LNCAP (cell line): ENCODE measurements around the gene TTC39B.

Source experiments
- TF ChIP-seq, protein P1 (sequence below): fragments of 450-650 bp; IDR thresholded peaks from 2 replicates; pipeline ENCODE4 v1.5.1; 2017; ENCODE audit warnings: mild to moderate bottlenecking

TTC39B gene

DNA sequence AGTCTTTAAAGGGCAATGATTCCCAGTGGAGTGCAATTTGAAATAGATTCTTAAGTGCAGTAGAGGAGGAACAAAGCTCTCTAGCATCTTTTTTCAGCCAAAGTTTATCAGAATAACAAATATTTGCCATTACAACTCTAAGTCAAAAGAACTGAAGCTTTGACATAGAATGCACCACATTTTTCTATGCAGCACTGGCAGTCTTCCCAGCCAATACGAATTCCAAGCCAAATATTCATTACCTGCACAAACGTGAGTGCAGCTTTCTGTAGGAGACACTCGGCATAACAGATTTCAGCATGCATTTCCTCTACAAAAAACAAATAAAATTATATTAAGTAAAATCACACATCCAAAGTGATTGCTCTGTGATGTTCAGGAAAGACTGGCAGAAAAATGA, 103.4 kb downstream of the TTC39B start:
- TF ChIP-seq, protein P1, sequence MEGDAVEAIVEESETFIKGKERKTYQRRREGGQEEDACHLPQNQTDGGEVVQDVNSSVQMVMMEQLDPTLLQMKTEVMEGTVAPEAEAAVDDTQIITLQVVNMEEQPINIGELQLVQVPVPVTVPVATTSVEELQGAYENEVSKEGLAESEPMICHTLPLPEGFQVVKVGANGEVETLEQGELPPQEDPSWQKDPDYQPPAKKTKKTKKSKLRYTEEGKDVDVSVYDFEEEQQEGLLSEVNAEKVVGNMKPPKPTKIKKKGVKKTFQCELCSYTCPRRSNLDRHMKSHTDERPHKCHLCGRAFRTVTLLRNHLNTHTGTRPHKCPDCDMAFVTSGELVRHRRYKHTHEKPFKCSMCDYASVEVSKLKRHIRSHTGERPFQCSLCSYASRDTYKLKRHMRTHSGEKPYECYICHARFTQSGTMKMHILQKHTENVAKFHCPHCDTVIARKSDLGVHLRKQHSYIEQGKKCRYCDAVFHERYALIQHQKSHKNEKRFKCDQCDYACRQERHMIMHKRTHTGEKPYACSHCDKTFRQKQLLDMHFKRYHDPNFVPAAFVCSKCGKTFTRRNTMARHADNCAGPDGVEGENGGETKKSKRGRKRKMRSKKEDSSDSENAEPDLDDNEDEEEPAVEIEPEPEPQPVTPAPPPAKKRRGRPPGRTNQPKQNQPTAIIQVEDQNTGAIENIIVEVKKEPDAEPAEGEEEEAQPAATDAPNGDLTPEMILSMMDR = no peak

DNA sequence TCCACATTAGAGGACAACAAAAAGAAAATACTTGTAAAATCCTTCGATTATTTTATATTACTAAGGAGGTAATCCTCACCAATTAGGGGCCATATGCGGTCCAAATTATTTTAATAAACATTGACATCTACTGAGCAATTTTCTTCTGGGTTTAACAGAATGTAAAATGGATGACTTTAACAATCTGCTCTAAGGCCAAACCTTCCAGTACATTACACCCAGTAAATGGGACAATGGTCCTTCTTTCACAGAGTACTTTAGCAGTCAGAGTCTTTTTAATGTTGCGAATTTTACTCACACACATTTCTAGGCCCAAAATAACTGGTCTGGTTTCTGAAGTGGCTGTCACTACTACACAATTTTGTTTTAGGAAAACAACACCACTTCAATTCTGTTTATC, 106.9 kb downstream of the TTC39B start:
- TF ChIP-seq, protein P1 = no peak

DNA sequence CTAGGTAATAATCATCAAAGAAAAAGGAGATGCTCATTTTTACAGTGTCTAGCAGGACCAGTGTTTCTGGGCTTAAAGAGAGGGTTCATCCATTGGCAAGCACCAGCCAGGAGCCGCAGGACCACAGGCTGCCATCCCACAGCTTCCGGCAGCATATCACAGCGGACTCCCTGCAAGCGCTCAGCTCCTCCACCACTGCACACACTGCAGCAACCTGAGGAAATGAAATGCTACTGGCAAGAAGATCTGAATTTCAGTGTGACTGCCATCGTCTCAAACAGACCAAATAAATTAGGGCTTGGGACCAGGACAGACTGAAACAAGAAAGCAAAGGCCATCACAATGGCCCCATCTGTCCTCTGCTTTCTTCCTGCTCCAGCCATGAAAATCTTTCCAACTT, 114.2 kb downstream of the TTC39B start:
- TF ChIP-seq, protein P1 = no peak

DNA sequence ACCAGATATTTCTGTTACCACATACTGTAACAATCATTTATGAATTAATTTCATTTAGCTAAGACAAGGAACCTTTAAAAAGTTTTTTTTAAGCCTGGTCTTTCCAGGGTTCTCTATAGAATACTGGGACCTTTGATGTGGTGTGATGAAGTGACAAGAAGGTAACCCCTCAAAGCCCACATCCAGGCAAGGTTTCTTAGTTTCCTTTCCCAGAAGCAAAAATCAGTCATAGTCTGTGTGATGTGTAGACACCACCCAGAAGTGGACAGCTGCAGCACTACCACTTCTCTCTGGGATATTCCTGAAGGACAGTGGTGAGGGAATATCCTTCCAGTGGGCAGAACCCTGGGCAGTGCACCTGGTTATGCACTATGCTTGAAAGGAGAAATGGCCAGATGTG, 115.6 kb downstream of the TTC39B start:
- TF ChIP-seq, protein P1 = no peak

DNA sequence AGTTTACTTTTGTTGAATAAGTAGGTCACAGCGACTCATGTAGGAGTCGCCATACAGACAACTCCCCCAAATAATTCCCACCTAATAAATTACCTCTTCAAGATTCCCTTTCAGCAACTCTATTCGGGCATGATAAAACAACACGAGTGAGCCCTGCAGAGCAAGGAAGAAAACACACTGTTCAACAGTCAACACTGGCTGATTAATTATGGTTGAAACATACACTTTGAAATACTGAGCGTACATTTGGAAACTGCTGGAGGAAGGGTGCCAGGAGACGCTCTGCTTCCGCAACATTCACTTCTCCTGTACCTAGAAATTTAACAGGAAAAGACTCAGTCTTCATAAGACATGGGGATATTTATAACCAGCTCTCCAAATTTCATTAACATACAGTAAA, 117.5 kb downstream of the TTC39B start:
- TF ChIP-seq, protein P1 = no peak

DNA sequence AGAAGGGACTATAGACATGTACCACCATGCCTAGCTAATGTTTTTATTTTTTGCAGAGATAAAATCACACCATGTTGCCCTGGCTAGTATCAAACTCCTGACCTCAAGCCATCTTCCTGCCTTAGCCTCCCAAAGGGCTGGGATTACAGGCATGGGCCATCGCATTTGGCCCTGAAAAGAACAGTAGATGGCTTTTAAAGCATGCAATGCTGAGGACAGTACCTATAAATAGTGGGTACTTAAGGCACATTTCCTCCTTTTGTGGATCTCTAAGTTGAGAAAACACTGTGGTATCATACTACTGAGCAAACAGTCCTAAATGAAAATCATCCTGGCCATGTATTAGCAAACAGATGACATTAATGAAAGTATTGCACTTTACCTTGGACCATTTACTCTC, 119.4 kb downstream of the TTC39B start:
- TF ChIP-seq, protein P1 = no peak

DNA sequence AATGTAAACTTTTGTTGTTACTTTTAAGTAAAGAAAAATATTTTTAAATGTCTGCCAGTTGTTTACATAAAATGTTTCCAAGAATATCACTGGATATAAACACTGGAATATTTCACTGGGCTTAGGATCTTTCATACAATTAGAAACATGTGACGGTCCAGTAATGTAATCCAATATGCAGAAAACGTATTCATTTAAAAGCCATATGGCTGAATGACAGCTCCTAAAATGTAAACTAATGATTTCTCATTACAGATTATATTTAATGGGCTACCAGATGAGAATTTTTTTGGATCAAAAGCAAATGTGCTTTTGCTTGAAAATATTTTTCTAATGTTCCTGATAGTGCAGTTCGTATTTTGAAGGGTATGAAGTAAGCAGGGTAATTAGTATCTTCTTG, 124.3 kb downstream of the TTC39B start:
- TF ChIP-seq, protein P1 = no peak

DNA sequence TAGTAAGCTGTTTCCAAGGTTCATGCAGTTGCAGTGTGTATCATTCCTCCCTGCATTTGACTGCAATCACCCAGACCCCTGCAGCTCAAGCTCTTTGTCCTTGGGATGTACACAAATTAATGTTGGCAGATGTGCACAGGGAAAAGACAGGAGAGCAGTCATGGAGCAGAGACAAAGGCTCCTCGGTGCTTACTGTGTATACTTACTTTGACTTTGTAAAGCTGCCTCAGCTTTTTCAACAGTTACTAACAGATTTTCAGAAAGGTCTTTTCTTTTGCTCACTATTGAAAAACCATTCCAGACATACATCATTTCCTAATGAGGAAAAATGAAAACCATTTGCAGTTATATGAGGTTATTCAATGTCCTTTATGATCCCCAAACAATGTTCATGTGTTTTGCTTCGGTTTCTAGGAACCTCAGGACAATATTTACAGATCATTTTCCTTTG, 124.9 kb downstream of the TTC39B start:
- TF ChIP-seq, protein P1 = no peak
